GM21576 (cell line): ENCODE results near the gene STAP1.
A peak's percentile ranks its signal among the peaks of the same experiment; 100 is the strongest.

Experiments
- ATAC-seq: cut with Tn5 transposase; IDR thresholded peaks from one replicate; pipeline ENCODE4 v1.9.1; 2021; ENCODE audit warnings: mild to moderate bottlenecking, moderate library complexity; ENCODE audit not compliant: unreplicated experiment

STAP1 gene

DNA sequence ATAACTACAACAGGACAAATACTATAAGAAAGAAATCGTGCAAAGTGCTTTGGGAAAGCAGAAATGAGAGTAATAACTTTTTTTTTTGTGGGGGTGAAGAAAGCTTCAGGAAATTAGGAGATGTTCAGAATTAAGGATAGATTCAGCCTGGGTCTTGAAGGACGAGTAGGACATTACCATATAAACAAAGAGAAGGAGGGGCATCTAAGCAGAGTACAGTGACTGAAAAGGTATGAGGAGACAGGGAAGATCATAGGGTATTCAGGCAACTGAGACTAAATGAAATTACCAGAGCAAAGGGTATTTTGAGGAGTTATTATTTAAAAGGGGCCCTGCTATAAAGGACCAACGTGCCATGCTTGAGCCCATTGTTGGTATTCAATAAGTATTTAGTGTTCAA is 3.1 kb upstream of the STAP1 start:
- ATAC-seq, result no peak

DNA sequence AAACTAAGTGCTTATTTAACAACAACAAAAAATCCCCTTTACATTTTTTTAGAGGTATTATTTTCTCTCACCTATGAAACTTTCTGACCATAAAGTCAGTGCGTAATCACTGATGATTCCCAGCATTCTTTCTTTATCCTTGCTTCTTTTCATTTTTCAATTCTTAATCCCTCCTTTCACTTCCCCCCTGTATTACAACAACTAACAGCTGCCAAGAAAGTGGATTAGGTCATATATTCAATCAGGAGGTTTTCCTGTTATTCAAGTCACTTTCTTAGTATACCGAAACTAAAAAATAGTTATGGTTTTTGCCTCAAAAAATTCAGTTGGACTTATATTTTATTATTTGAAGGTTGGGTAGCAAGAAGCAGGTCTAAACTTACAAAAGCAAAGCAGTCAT is 2.1 kb upstream of the STAP1 start:
- no peak for ATAC-seq

DNA sequence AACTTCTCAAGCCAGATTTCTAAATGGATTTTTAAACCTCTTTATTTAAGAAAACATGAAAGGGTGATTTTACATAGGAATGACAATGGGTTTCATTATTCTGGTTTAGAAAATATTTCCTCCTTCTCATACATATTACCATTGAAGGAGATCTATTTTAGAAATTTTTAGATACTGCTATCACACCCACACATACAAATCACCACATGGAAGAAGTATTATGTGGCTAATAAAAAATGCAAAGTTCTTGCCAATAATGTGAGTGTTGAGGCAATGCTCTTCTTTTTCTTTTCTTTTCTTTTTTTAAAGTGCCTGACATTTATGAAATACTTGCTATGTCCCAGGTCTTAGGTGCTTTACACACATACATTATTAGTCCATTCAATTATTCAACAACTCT is 6.8 kb downstream of the STAP1 start:
- ATAC-seq, result no peak

DNA sequence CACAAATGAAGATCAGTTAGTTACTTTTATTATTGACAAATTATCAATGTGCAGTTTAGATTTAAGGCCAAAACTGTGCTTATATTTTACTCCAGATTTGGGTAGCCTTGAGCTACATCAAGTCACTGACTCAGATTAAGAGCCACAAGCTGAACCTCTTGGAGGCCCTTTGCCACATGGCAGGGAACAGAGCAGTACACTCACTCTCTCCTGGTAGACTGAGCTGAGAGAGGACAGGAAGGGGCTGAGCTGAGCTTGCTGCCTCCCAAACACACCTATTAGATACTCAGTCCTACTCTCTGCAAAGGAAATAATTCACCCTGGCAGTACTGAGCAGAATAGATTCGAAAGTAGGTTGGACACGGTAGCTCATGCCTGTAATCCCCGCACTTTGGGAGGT is 7.8 kb downstream of the STAP1 start:
- no peak for ATAC-seq

DNA sequence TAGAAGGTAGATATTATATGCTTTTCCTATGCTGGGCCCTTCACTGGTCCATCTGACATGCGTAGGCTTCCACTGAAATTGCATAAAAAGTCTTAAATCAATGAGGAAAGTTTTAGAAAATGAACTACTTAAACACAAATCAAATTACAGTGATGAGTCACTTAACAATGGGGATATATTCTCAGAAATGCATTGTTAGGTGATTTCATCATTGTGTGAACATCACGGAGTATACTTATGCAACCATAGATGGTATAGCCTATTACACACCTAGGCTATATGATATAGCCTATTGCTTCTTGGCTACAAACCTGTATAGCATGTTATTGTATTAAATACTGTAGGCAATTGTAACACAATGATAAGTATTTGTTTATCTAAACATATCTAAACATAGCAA is 10.3 kb downstream of the STAP1 start:
- no peak for ATAC-seq

DNA sequence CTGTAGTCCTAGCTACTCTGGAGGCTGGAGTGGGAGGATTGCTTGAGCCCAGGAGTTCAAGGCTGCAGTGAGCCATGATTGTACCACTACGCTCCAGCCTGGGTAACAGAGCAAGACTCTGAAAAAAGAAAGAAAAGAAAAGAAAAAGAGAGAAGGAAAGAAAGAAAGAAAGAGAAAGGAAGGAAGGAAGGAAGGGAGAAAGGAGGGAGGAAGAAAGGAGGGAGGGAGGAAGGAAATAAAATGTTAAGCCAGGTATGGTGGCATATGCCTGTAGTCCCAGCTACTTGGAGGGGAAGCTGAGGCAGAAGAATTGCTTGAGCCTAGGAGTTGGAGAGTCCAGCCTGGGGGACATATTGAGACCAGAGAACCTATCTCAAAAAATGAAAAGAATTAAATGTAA is 12.0 kb downstream of the STAP1 start:
- ATAC-seq, result no peak

DNA sequence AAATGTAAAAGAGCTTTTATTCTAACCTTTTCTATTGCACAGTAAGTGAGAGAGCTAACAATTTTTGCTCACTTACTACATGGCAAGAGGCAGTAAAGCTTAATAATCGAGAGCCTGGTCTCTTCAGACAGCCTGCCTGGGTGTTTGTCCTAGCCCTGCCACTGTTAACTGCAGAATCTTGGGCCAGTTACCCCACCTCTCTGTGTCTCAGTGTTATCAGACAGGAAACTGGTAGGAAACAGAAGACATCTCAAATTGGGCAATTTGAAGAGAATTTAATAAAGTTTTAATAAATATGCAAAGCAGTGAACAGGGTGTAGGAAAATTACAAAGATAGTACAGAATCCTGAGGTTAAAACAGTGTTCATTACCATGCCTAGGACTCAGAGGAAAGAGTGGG is 13.4 kb downstream of the STAP1 start:
- ATAC-seq, result no peak

DNA sequence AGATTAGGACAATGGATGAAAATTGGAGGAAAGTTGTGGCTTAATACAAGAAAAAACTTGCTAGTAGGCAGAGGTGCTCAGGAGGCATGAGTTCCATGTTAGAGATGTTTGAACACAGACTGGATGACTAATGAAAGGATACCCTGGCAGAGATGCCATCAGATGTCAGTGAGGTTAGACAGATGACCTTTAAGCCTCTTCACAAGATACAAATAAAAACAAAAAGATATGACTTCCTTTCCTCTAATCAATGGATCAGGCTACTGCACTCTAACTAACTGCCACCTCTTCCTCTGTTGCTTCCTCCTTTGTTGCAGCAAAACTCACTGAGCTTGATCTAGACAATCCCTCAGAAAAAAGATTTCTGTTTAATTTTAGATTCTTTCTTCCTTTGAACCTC is 14.7 kb downstream of the STAP1 start:
- no peak for ATAC-seq

DNA sequence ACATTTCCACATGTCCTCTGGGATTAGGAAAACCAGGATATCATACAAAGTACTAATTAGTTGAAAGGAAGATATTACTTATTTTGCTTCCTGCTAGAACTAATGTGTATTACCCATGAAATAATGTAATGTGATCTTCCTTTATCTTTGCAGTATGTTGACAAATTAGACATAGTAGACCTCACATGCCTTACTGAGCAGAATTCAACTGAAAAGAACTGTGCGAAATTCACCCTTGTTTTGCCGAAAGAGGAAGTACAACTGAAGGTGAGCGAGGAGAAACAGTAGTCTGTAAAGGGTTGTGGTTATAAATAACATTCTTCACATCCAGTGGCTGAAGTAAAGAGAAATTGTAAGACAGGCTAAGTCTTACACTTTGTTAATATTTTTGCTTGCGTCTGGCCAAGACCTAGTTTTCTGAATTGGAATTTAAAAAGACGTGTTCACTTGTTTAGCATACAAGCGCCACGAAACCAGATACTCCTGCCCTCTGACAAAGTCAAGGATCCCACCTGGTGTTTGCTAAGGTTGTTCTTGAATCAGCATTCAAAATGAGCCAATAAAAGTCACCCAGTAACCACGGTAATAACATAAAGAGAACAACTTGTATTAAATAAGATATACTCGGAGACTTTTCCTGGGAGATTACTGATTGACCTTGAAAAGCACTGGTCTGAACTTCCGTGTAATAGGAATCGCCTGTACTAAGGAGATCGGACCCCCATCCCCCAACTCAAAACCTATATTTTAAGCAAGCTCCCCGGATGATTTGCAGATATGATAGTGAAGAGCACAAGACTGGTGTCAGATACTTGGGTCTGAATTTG is 16.9 kb downstream of the STAP1 start:
- peak; percentile 92 for ATAC-seq

DNA sequence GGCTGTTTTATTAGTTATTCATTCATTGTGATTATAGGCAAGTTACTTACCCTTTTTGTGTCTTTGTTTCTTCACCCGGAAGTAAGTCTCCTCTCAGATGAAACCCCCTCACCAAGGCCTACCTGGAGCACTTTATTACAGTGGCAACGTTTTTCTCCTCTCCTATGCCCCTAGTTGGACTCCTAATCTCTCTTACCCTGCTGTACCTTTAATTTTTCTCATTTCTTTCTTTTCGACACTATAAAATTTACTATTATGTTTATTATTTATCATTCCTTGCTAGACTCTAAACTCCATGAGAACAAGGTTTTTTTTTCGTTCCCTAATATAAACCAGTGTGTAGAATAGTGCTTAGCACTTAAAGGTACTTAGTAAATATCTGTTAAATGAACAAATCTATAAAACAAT is 17.5 kb downstream of the STAP1 start:
- ATAC-seq, result no peak

DNA sequence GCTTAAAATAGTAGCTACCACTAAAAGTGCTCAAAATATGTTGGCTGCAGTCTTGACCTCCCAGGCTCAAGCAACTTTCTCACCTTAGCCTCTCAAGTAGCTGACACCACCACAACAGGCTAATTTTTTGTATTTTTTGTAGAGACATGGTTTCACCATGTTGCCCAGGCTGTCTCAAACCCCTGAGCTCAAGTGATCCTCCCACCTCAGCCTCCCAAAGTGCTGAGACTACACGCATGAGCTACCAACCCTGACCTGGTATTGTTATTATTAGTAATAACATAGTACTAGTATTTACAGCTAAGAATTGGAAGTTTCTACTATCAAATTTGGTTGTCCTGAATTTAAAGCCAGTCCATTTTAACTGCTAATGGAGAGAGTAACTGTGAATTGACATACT is 18.0 kb downstream of the STAP1 start:
- ATAC-seq, result peak; percentile 45

DNA sequence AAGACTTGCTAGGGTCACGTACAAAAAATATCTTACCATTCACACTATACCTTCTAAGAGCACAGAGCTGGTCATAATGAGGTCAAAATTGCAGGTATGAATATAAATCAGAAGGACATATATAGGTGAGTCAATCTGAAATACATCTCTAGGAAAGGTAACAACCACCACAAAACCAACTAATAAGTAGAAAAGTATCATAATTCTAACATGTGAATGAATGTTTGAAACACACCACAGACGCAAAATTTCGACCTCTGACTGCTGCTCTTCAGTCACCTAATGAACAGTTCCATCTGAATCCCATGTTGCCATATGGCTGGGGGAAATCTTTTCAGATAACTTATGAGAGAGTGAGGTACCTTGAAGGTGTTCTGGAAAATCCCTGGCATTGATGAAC is 22.1 kb downstream of the STAP1 start:
- ATAC-seq, result no peak

DNA sequence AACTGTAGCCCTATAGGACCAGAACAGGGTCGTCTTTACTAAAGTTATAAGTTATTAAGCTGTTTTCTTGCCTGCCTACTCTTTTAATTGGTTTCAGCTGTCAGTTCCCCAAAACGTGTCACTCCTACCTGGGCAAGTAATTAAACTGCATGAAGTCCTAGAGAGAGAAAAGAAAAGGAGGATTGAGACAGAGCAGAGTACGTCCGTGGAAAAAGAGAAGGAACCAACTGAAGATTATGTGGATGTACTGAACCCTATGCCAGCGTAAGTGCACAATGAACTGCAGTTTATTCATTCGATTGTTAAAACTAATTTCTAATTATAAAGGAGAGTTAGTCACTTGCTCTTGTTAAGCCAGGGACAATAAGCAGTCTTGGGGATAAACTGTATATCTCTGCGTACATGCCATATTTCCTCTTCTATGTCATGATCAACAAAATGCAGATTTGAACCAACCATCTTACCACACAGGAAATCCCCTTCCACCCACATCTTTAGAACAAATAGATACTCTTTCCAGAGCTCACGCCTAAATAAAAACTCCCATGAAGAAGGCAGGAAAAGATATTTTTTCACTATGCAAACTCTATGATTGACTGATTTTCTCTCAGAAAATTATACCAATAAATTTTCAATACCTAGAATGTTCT is 22.8 kb downstream of the STAP1 start:
- no peak for ATAC-seq

DNA sequence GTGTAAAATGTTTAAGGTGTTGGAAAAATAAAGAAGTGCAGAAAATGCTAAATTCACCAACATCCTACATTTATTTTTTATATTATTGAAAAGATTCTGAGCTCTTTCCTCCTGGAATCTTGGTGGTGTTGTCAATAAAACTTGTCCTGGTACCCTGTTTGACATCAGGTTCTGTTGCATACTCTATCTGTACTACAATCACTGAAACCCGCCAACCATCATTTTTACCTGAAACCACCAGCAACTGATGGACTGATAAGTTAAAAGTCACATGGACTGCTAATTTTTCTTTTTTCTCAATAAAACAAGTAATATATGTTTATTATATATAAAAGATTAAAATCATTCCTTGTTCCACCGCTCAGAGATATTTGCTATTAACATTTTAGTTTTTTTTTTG is 23.4 kb downstream of the STAP1 start:
- no peak for ATAC-seq

DNA sequence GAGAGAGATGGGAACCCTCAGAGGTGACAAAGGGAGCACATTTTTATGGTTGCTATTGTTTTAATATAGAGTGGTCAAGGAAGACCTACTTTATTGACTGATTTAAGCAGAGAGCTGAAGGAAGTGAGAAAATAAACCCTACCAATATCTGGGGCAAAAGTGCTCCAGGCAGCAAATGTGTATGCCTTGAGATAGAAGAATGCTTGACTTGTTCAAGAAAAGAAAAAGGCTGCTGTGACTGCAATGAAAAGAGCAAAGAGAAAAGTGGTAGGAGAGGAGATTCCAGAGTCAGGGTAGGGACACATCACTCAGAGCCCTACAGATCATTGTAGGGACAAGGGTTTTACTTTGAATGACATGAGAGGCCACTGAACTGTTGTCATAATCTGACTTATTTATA is 26.0 kb downstream of the STAP1 start:
- ATAC-seq, result no peak

DNA sequence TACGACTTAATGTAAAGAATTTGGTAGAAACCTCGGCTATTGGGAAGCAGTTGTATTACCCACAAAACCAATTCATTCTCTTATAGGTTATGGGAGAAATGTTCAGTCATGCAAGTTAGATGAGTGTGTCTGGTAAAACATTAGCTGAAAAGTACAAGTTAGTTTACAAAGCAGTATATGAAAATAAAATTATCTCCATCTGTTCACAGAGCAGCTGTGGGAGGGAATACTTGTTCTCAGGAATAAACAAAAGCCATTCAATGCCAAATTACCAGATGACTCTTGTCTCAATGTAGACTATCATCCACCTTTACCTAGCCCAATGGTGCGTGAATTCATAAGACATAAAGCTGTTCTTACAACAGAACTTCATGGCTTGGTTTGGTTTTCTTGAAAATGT is 28.6 kb downstream of the STAP1 start:
- no peak for ATAC-seq

DNA sequence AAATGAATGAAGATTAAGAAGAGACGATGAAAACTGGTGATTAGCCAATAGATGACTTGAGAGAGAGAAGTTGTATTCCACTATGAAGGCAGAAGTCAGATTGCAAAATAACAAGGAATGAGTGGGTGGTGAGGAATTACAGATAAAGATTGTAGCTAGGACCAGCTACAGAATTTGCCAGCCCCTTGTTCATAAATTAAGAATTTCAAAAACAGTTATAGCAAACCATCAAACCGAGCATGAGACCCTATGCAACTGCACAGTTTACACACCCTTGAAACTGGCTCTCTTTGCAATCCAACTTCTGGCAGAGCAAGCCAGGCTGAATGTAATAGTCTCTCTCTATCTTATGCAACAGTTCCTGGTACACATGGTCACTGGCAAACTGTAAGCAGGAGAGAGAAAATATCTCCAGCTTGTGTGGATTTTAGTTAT is 35.2 kb downstream of the STAP1 start:
- ATAC-seq, result no peak

DNA sequence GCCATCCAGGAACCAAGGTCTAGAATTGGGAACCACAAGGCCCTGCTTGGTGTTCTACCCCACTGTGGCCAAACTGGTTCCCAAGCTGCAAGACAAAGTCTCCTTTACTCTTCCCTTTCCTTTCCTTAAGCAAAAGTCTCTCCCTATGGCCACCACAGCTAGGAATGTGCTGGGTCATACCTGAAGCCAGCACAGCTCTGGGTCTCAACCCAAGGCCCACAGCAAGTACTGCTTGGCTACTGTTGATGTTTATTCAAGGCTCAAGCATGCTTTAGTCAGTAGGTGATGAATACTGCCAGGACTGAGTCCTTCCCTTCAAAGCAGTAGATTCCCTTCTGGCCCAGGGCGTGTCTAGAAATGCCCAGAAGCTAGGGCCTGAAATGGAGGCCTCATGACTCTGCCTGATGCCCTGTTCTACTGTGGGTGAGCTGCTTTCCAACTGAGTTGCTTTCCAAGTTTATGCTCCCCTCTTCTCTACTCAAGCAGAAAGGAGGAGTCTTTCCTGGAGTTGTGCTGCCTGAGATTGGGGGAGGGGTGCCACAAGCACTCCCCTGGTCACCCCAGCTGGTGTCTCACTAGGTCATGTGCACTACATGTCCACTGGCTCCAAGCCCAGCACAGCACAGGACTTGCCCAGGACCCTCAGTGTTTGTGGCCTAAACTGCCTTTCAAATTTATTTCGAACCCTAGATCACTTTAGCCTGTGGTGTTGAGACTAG is 44.9 kb downstream of the STAP1 start:
- ATAC-seq, result no peak

DNA sequence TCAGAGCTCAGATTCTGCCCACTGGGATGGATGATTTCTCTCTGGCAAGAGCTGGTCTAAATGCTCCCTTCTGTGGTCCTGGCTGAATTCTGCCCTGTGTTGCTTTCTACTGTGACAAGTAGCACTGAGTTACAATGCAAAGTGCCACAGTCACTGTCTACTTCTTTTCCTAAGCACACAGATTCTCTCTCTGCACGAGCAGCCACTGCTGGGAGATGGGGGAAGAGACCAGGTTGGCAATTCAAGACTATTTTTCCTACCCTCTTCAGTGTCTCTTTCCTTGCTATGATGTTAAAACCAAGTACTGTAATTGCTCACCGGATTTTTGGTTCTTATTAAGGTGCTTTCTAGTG is 45.5 kb downstream of the STAP1 start:
- ATAC-seq, result no peak

DNA sequence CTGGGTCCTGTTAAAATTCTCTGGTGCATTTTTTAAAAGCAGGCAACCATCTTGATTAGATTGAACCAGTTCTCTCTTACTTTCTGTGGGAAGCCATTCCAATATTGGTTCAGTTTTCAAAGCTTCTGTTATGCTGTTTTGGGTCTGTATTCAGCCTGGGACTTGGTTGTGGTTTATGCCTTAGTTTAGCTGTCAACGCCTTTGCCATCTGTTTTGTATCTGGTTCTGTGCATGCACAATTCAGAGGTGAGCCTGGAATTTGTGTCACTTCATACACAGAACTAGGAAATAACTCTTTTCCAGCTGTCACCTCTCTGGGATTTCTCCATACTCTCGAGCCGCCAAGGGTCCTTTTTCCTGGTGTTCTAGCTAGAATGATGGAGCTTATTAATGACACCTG is 46.2 kb downstream of the STAP1 start:
- no peak for ATAC-seq

DNA sequence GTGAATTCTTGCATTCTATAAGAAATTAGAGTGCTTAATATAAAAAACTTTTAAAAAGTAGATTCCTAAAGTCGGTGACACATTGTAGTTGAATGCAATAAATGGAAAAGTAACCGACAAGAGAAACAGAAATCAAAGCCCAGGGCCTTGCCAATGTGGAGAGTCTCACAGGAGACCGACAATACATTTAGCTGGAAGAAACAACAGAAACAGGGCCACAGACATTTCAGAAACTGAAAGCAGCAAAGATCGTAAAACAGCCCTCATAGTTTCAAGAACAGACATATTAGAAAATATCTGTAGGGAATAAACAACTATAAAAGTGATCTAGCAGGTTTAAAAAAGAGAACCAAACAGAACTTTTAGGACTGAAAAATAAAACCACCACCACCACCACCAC is 49.5 kb downstream of the STAP1 start:
- ATAC-seq, result no peak

DNA sequence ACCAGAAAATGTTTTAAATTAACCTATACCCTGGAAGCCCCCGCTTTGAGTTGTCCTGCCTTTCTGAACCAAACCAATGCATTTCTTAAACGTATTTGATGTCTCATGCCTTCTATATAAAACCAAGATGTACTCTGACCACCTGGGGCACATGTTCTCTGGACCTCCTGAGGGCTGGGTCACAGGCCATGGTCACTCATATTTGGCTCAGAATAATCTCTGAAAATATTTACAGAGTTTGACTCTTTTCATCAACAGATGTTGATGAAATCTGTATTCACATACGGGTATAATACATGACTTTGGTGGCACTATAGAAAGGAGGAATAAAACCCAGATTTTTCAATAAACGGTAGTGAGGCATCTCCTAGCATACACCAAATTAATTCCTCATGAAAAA is 55.7 kb downstream of the STAP1 start:
- no peak for ATAC-seq
